ENCODE measurements around the gene DNAJB2.
"Not testable (repeated sequence)": the region's sequence is repeated elsewhere in the genome, so short reads cannot be mapped to it uniquely, and the experiment has no call there.

The DNAJB2 gene

GRCh38 chr2:219300022-219300421, 20.9 kb downstream of the DNAJB2 start:
- DNase-seq (ENCODE audit: low read depth, low spot score): no peak

GRCh38 chr2:219302412-219302968, 23.3 kb downstream of the DNAJB2 start:
- no peak for DNase-seq (ENCODE audit: low read depth, low spot score)

GRCh38 chr2:219304223-219304622, 25.1 kb downstream of the DNAJB2 start:
- DNase-seq (ENCODE audit: low read depth, low spot score): no peak

GRCh38 chr2:219306047-219306446, 26.9 kb downstream of the DNAJB2 start:
- DNase-seq (ENCODE audit: low read depth, low spot score): no peak

GRCh38 chr2:219308142-219309101, 29.3 kb downstream of the DNAJB2 start:
- DNase-seq (ENCODE audit: low read depth, low spot score): no peak

- no peak for DNase-seq (ENCODE audit: low read depth, low spot score)
Observed at GRCh38 chr2:219309278-219309677, 30.1 kb downstream of the DNAJB2 start, which contains the start of gene PTPRN. PTPRN (minus strand) TSS chr2:219309401; CDS start chr2:219309332, 69 bp downstream.

- DNase-seq (ENCODE audit: low read depth, low spot score): not testable (repeated sequence)
Observed at GRCh38 chr2:219312683-219313263, 33.6 kb downstream of the DNAJB2 start.

GRCh38 chr2:219314804-219315468, 35.8 kb downstream of the DNAJB2 start:
- DNase-seq (ENCODE audit: low read depth, low spot score): no peak

- DNase-seq (ENCODE audit: low read depth, low spot score): no peak
Observed at GRCh38 chr2:219323434-219323833, 44.3 kb downstream of the DNAJB2 start.

- no peak for DNase-seq (ENCODE audit: low read depth, low spot score)
Observed at GRCh38 chr2:219325136-219325535, 46.0 kb downstream of the DNAJB2 start.

- DNase-seq (ENCODE audit: low read depth, low spot score): no peak
Observed at GRCh38 chr2:219325657-219326315, 46.6 kb downstream of the DNAJB2 start.

- DNase-seq (ENCODE audit: low read depth, low spot score): no peak
Observed at GRCh38 chr2:219327719-219328118, 48.6 kb downstream of the DNAJB2 start.

- DNase-seq (ENCODE audit: low read depth, low spot score): no peak
Observed at GRCh38 chr2:219331560-219332213, 52.5 kb downstream of the DNAJB2 start.

- no peak for DNase-seq (ENCODE audit: low read depth, low spot score)
Observed at GRCh38 chr2:219332542-219332941, 53.4 kb downstream of the DNAJB2 start, which contains the start of gene RESP18. RESP18 (minus strand) TSS chr2:219332744.

- no peak for DNase-seq (ENCODE audit: low read depth, low spot score)
Observed at GRCh38 chr2:219334076-219334475, 54.9 kb downstream of the DNAJB2 start.

- no peak for DNase-seq (ENCODE audit: low read depth, low spot score)
Observed at GRCh38 chr2:219335373-219335786, 56.2 kb downstream of the DNAJB2 start.

All from brain pericyte (primary cell).